Measurements from ENCODE around the gene LORICRIN.

DNA sequence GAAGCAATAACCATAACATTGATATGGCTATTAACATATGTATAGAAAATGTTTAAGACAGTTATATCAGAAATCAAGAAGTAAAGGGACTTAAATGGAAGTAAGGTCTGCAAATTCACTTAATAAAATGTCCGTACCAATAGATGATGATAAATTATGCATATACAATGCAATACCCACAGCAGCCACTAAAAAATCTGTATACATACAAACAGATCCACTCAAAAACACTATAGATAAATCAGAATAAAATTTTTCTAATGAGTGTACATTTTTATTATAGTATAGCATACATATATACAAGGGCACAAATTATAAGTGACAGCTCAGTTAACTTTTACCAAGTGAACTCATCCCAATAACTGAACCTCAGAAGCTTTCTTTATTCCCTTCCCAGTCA lies 6.0 kb downstream of the LORICRIN start:
- TF ChIP-seq YY1 (IDR thresholded peaks at IDR 0.05) (no peak), RXRA (IDR thresholded peaks at IDR 0.05) (no peak), ZBTB33 (IDR thresholded peaks at IDR 0.05) (no peak), SP1 (IDR thresholded peaks at IDR 0.05) (no peak), GABPA (IDR thresholded peaks at IDR 0.05 in 1 of 2, conservative IDR thresholded peaks at IDR 0.05 in 1 of 2) (no peak), HNF4A (conservative IDR thresholded peaks at IDR 0.05) (no peak), FOXA1 (IDR thresholded peaks at IDR 0.05) (no peak), EGR1 (IDR thresholded peaks at IDR 0.05; ENCODE audit: low read depth in 2 of 2) (no peak), RAD21 (IDR thresholded peaks at IDR 0.05) (no peak), HNF4G (IDR thresholded peaks at IDR 0.05) (no peak)
- TF ChIP-seq, protein P1, sequence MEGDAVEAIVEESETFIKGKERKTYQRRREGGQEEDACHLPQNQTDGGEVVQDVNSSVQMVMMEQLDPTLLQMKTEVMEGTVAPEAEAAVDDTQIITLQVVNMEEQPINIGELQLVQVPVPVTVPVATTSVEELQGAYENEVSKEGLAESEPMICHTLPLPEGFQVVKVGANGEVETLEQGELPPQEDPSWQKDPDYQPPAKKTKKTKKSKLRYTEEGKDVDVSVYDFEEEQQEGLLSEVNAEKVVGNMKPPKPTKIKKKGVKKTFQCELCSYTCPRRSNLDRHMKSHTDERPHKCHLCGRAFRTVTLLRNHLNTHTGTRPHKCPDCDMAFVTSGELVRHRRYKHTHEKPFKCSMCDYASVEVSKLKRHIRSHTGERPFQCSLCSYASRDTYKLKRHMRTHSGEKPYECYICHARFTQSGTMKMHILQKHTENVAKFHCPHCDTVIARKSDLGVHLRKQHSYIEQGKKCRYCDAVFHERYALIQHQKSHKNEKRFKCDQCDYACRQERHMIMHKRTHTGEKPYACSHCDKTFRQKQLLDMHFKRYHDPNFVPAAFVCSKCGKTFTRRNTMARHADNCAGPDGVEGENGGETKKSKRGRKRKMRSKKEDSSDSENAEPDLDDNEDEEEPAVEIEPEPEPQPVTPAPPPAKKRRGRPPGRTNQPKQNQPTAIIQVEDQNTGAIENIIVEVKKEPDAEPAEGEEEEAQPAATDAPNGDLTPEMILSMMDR (IDR thresholded peaks at IDR 0.05; ENCODE audit: low read depth, low read length, missing input control), result no peak
- TF ChIP-seq, protein P2, sequence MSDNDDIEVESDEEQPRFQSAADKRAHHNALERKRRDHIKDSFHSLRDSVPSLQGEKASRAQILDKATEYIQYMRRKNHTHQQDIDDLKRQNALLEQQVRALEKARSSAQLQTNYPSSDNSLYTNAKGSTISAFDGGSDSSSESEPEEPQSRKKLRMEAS (IDR thresholded peaks at IDR 0.05), result no peak
- TF ChIP-seq, protein P3, sequence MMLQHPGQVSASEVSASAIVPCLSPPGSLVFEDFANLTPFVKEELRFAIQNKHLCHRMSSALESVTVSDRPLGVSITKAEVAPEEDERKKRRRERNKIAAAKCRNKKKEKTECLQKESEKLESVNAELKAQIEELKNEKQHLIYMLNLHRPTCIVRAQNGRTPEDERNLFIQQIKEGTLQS (IDR thresholded peaks at IDR 0.05), result no peak
